HepG2 (cell line): Measurements from ENCODE around the gene YWHAB. TPM values are rescaled to one million over a fixed set of nuclear protein-coding genes. Genes with fewer than 3 reads are reported as not detected.
A peak's percentile ranks its signal among the peaks of the same experiment; 100 is the strongest.

ENCODE experiments used
- ARHGAP35 ChIP-seq: sonication (generic); formaldehyde crosslinking; IDR thresholded peaks from 2 replicates; pipeline ENCODE4 v1.9.0; 2022; ENCODE audit warnings: mild to moderate bottlenecking, inconsistent platforms, moderate library complexity, missing genetic modification reagents, borderline replicate concordance
- CAMTA2 ChIP-seq: sonication (generic); formaldehyde crosslinking; IDR thresholded peaks from 2 replicates; pipeline ENCODE4 v1.4.0; 2020; ENCODE audit warnings: mild to moderate bottlenecking, missing genetic modification reagents, borderline replicate concordance
- FUBP1 ChIP-seq: sonication (generic); formaldehyde crosslinking; IDR thresholded peaks from 2 replicates; pipeline ENCODE4 v1.5.1; 2020; ENCODE audit warnings: missing genetic modification reagents, mild to moderate bottlenecking, borderline replicate concordance
- HNF4G ChIP-seq, 2 experiments: sonication (generic) in 1 of 2; formaldehyde crosslinking in 1 of 2; IDR thresholded peaks; 2 replicates each; pipeline versions ENCODE4 v1.4.0 to v1.6.1; 2011 to 2020; ENCODE audit warnings: borderline replicate concordance in 2 of 2, low read depth in 2 of 2, mild to moderate bottlenecking in 2 of 2, low read length in 1 of 2, missing genetic modification reagents in 1 of 2, moderate library complexity in 1 of 2
- KLF16 ChIP-seq, 2 experiments: sonication (generic) in 1 of 2; formaldehyde crosslinking in 1 of 2; IDR thresholded peaks; 2 replicates each; pipeline versions ENCODE4 v1.6.1 to v1.8.0; 2016 to 2023; ENCODE audit warnings: missing genetic modification reagents in 2 of 2, missing compliant biosample characterization in 1 of 2
- MIXL1 ChIP-seq: IDR thresholded peaks from 2 replicates; pipeline ENCODE4 v1.6.1; 2016
- RFX3 ChIP-seq: IDR thresholded peaks from 2 replicates; pipeline ENCODE4 v1.6.1; 2016; ENCODE audit warnings: missing biosample characterization, missing genetic modification reagents
- SIX1 ChIP-seq: sonication (generic); formaldehyde crosslinking; IDR thresholded peaks from 2 replicates; pipeline ENCODE4 v1.4.0; 2020; ENCODE audit warnings: missing genetic modification reagents, borderline replicate concordance
- SIX4 ChIP-seq: sonication (generic); formaldehyde crosslinking; IDR thresholded peaks from 2 replicates; pipeline ENCODE4 v1.4.0; 2020; ENCODE audit warnings: missing genetic modification reagents
- SNAI1 ChIP-seq: sonication (generic); formaldehyde crosslinking; IDR thresholded peaks from 2 replicates; pipeline ENCODE4 v1.5.0; 2020; ENCODE audit warnings: mild to moderate bottlenecking, missing genetic modification reagents, borderline replicate concordance
- YY1 ChIP-seq: IDR thresholded peaks from 2 replicates; pipeline ENCODE4 v1.6.1; 2011; ENCODE audit warnings: low read length, low read depth, moderate library complexity, mild to moderate bottlenecking; ENCODE audit not compliant: insufficient read depth, insufficient replicate concordance
- ZBTB1 ChIP-seq: sonication (generic); formaldehyde crosslinking; IDR thresholded peaks from 2 replicates; pipeline ENCODE4 v1.4.0; 2020; ENCODE audit warnings: missing genetic modification reagents, borderline replicate concordance
- ZHX1 ChIP-seq: sonication (generic); formaldehyde crosslinking; IDR thresholded peaks from 2 replicates; pipeline ENCODE4 v1.8.1; 2022; ENCODE audit warnings: low read depth, mild to moderate bottlenecking, missing genetic modification reagents
- ZNF10 ChIP-seq: sonication (generic); formaldehyde crosslinking; IDR thresholded peaks from 2 replicates; pipeline ENCODE4 v1.4.0; 2020; ENCODE audit warnings: mild to moderate bottlenecking, low read depth, missing genetic modification reagents, borderline replicate concordance
- ZNF274 ChIP-seq: sonication (generic); formaldehyde crosslinking; IDR thresholded peaks from 2 replicates; pipeline ENCODE4 v1.5.1; 2020; ENCODE audit warnings: mild to moderate bottlenecking, missing genetic modification reagents
- ZNF761 ChIP-seq: sonication (generic); formaldehyde crosslinking; conservative IDR thresholded peaks from 2 replicates; pipeline ENCODE4 v1.4.0; 2020; ENCODE audit warnings: mild to moderate bottlenecking, missing genetic modification reagents
- ZNF83 ChIP-seq: sonication (generic); formaldehyde crosslinking; IDR thresholded peaks from 2 replicates; pipeline ENCODE4 v1.4.0; 2020; ENCODE audit warnings: missing genetic modification reagents, mild to moderate bottlenecking, borderline replicate concordance
- ZSCAN12 ChIP-seq: sonication (generic); formaldehyde crosslinking; IDR thresholded peaks from 2 replicates; pipeline ENCODE4 v1.9.0; 2021; ENCODE audit warnings: mild to moderate bottlenecking, missing genetic modification reagents
- ZSCAN5A ChIP-seq: sonication (generic); formaldehyde crosslinking; IDR thresholded peaks from 2 replicates; pipeline ENCODE4 v1.8.0; 2022; ENCODE audit warnings: mild to moderate bottlenecking, missing genetic modification reagents, borderline replicate concordance
- polyA plus RNA-seq, 8 experiments: library from polyadenylated mRNA; depleted of rRNA in 3 of 8; stranded (reverse) in 7 of 8; unstranded in 1 of 8; fragments of >200 nt; fragmentation: Illumina TruSeq in 4 of 8; extraction: Trizol in 4 of 8; gene quantifications; 2 replicates each; pipeline versions ENCODE4 v1.2.1 to v1.2.3, GENCODE V29; 2011 to 2016; ENCODE audit warnings: low read depth in 4 of 8, missing spikeins in 1 of 8, mixed read lengths in 1 of 8; ENCODE audit not compliant: insufficient read depth in 1 of 8
- total RNA-seq, 5 experiments: library from RNA; depleted of rRNA; stranded (reverse); fragments of >200 nt; fragmentation: Illumina TruSeq; extraction: Trizol; gene quantifications; 2 replicates each; pipeline ENCODE4 v1.2.3, GENCODE V29; 2016; ENCODE audit warnings: low read depth in 1 of 5

YWHAB gene
- total and polyA plus RNA-seq, 2 of the 13 experiments (the other 11 are each of a cell fraction or from before 2014, with no cell fraction given): 77.2 to 121 TPM

GRCh38 chr20:44885392-44886265, at the start of gene YWHAB (continued):
- TF ChIP-seq ZBTB1 (CRISPR knock-in tag): no peak
- TF ChIP-seq ZHX1: peak; percentile 69; the same call in 1 of the 2 replicates
- TF ChIP-seq KLF16 (CRISPR knock-in tag; IDR thresholded peaks at IDR 0.05): peak in 1 of 2 experiments; percentile 88; a peak in 2 of 4 replicates
- TF ChIP-seq SNAI1 (CRISPR knock-in tag): no peak
- peak; percentile 93; the same call in 1 of the 2 replicates for TF ChIP-seq ZSCAN12 (CRISPR knock-in tag)
- TF ChIP-seq ZNF274 (CRISPR knock-in tag): peak; percentile 85
- peak; percentile 48; the same call in 1 of the 2 replicates for TF ChIP-seq HNF4G (IDR thresholded peaks at IDR 0.05; ENCODE audit: borderline replicate concordance, low read depth, low read length)
- peak; percentile 19; the same call in 1 of the 2 replicates for TF ChIP-seq HNF4G (CRISPR knock-in tag; IDR thresholded peaks at IDR 0.05; ENCODE audit: borderline replicate concordance, low read depth)
- no peak for TF ChIP-seq RFX3 (CRISPR knock-in tag)
- TF ChIP-seq ARHGAP35 (CRISPR knock-in tag): peak; percentile 97
- peak; percentile 75; the same call in 1 of the 2 replicates for TF ChIP-seq ZNF761 (CRISPR knock-in tag)
- TF ChIP-seq ZNF83 (CRISPR knock-in tag): no peak; the same call in 1 of the 2 replicates
- no peak for TF ChIP-seq FUBP1
- no peak for TF ChIP-seq ZNF10 (CRISPR knock-in tag)
- TF ChIP-seq YY1: peak; percentile 85
- no peak for TF ChIP-seq SIX1 (CRISPR knock-in tag)
- no peak; the same call in 1 of the 2 replicates for TF ChIP-seq ZSCAN5A (CRISPR knock-in tag)
- TF ChIP-seq CAMTA2: 0 out of 2 replicates have a peak, but pooled peaks have one; percentile 73
- TF ChIP-seq MIXL1 (CRISPR knock-in tag): 0 out of 2 replicates have a peak, but pooled peaks have one; percentile 58
- TF ChIP-seq SIX4 (CRISPR knock-in tag): peak; percentile 27; the same call in 1 of the 2 replicates
